D721Med (cell line): ENCODE measurements around the gene MUC20.

ENCODE experiments used
- DNase-seq: peaks from one replicate; pipeline ENCODE4 v3.0.0; 2011; ENCODE audit warnings: low spot score; ENCODE audit not compliant: insufficient read length
- FAIRE-seq: peaks from 2 replicates; lab custom pipeline; 2011; peaks lifted over from hg19 to GRCh38; lab: Jason Lieb, UNC
- CTCF ChIP-seq: IDR thresholded peaks from 2 replicates; pipeline ENCODE4 v1.5.1; 2012; ENCODE audit warnings: mild to moderate bottlenecking, control low read depth; ENCODE audit not compliant: insufficient read depth; ENCODE audit errors: missing control alignments

The MUC20 gene

GRCh38 chr3:195701042-195701915 is 19.5 kb upstream of the MUC20 start:
- FAIRE-seq = no peak
- DNase-seq = no peak
- no peak for TF ChIP-seq CTCF

DNA sequence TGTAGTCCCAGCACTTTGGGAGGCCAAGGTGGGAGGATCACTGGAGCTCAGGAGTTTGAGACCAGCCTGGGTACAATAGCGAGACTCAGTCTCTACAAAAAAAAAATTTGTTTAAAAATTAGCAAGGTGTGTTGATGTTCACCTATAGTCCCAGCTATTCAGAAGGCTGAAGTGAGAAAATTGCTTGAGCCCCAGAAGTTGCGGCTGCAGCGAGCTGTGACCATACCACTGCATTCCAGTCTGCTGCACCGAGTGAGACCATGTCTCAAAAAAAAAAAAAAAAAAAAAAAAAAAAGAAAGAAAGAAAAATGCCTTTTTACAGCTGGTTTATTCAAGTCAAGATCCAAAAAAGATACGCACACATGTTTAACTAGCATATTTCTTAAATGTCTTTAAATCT is 17.0 kb upstream of the MUC20 start:
- FAIRE-seq = no peak
- no peak for DNase-seq
- TF ChIP-seq CTCF = no peak

GRCh38 chr3:195704433-195704999 is 16.3 kb upstream of the MUC20 start:
- FAIRE-seq (no peak), DNase-seq (no peak)
- no peak for TF ChIP-seq CTCF

GRCh38 chr3:195705081-195705991 is 15.4 kb upstream of the MUC20 start:
- no peak for DNase-seq
- no peak for FAIRE-seq
- TF ChIP-seq CTCF = no peak

DNA sequence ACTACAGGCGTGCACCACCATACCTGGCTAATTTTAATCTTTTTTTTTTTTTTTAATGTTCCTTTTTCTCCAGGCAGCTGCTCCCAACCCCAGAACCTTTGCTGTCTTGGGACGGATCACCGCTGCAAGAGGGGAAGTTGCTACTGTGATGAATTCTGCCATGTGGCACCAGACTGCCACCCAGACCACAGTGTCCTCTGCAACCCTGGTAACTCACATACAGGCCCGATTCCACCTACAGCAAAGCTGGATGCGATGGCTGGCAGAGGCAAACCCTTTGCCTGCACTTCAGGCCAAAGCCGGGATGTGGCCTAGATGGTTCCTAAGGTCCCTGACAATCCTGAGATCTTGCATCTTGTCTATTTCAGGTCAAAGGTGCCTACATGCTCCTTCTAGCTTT is 12.7 kb upstream of the MUC20 start:
- no peak for TF ChIP-seq CTCF
- FAIRE-seq (no peak), DNase-seq (no peak)

- DNase-seq (no peak), FAIRE-seq (no peak)
- TF ChIP-seq CTCF = no peak
Observed at GRCh38 chr3:195708626-195709481, 11.9 kb upstream of the MUC20 start.
